ENCODE results near the gene CCDC3.

DNA sequence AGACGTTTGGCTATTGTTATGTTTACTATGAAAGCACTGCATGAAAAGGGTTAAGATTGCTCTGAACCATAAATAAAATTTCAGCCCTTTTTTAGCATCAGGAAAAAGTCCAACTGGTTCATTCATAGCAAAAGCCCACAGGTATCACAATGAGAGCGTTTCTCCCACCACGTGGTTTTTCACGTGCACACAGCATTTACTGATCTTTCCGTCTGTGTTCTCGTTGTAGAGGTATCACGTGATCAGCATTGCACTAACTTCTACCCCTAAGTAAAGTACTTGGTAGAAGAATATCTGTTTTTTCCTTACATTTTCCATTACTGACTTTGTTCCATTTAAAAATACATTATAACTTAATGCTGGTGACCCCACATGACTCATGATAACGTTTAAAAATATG, 17.8 kb upstream of the CCDC3 start:
- TF ChIP-seq POLR2AphosphoS5 (IDR thresholded peaks at IDR 0.05; ENCODE audit: low read depth, low read length) (no peak), SIN3A (IDR thresholded peaks at IDR 0.05; ENCODE audit: borderline replicate concordance, insufficient read depth, low read depth, low read length) (no peak), TCF7L2 (IDR thresholded peaks at IDR 0.05; ENCODE audit: low read depth, low read length) (no peak)
- TF ChIP-seq, protein P1, sequence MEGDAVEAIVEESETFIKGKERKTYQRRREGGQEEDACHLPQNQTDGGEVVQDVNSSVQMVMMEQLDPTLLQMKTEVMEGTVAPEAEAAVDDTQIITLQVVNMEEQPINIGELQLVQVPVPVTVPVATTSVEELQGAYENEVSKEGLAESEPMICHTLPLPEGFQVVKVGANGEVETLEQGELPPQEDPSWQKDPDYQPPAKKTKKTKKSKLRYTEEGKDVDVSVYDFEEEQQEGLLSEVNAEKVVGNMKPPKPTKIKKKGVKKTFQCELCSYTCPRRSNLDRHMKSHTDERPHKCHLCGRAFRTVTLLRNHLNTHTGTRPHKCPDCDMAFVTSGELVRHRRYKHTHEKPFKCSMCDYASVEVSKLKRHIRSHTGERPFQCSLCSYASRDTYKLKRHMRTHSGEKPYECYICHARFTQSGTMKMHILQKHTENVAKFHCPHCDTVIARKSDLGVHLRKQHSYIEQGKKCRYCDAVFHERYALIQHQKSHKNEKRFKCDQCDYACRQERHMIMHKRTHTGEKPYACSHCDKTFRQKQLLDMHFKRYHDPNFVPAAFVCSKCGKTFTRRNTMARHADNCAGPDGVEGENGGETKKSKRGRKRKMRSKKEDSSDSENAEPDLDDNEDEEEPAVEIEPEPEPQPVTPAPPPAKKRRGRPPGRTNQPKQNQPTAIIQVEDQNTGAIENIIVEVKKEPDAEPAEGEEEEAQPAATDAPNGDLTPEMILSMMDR (IDR thresholded peaks at IDR 0.05) = no peak
- TF ChIP-seq, protein P2, sequence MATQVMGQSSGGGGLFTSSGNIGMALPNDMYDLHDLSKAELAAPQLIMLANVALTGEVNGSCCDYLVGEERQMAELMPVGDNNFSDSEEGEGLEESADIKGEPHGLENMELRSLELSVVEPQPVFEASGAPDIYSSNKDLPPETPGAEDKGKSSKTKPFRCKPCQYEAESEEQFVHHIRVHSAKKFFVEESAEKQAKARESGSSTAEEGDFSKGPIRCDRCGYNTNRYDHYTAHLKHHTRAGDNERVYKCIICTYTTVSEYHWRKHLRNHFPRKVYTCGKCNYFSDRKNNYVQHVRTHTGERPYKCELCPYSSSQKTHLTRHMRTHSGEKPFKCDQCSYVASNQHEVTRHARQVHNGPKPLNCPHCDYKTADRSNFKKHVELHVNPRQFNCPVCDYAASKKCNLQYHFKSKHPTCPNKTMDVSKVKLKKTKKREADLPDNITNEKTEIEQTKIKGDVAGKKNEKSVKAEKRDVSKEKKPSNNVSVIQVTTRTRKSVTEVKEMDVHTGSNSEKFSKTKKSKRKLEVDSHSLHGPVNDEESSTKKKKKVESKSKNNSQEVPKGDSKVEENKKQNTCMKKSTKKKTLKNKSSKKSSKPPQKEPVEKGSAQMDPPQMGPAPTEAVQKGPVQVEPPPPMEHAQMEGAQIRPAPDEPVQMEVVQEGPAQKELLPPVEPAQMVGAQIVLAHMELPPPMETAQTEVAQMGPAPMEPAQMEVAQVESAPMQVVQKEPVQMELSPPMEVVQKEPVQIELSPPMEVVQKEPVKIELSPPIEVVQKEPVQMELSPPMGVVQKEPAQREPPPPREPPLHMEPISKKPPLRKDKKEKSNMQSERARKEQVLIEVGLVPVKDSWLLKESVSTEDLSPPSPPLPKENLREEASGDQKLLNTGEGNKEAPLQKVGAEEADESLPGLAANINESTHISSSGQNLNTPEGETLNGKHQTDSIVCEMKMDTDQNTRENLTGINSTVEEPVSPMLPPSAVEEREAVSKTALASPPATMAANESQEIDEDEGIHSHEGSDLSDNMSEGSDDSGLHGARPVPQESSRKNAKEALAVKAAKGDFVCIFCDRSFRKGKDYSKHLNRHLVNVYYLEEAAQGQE (IDR thresholded peaks at IDR 0.05; ENCODE audit: insufficient read depth in 1 of 2, low read depth in 2 of 2, low read length in 1 of 2) = no peak

All from Panc1 (cell line).